Loucy (cell line): Measurements from ENCODE around the gene CAMSAP1.

Experiments
- EZH2phosphoT487 ChIP-seq: fragments of 200-600 bp; IDR thresholded peaks from 2 replicates; pipeline ENCODE4 v1.6.1; 2018; ENCODE audit warnings: antibody characterized with exemption, mild to moderate bottlenecking, moderate library complexity, borderline replicate concordance
- TF ChIP-seq, protein P1 (sequence below): fragments of 200-600 bp; sonication (generic); conservative IDR thresholded peaks from 2 replicates; pipeline ENCODE4 v1.5.1; 2014; ENCODE audit warnings: mild to moderate bottlenecking, antibody characterized with exemption, low read length

- TF ChIP-seq, protein P1, sequence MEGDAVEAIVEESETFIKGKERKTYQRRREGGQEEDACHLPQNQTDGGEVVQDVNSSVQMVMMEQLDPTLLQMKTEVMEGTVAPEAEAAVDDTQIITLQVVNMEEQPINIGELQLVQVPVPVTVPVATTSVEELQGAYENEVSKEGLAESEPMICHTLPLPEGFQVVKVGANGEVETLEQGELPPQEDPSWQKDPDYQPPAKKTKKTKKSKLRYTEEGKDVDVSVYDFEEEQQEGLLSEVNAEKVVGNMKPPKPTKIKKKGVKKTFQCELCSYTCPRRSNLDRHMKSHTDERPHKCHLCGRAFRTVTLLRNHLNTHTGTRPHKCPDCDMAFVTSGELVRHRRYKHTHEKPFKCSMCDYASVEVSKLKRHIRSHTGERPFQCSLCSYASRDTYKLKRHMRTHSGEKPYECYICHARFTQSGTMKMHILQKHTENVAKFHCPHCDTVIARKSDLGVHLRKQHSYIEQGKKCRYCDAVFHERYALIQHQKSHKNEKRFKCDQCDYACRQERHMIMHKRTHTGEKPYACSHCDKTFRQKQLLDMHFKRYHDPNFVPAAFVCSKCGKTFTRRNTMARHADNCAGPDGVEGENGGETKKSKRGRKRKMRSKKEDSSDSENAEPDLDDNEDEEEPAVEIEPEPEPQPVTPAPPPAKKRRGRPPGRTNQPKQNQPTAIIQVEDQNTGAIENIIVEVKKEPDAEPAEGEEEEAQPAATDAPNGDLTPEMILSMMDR, result no peak
- TF ChIP-seq EZH2phosphoT487, result no peak
Observed at GRCh38 chr9:135778421-135778820, 128.9 kb downstream of the CAMSAP1 start.
